Effector CD8-positive, alpha-beta T cell (primary cell): Measurements from ENCODE around the gene SLC46A2.

Experiments used
- DNase-seq: peaks from one replicate; lab custom pipeline; 2025; lab: John Stamatoyannopoulos, UW

The SLC46A2 gene

GRCh38 chr9:112858005-112858404, 32.7 kb downstream of the SLC46A2 start:
- no peak for DNase-seq

- DNase-seq: no peak
These were observed 33.8 kb downstream of the SLC46A2 start for GRCh38 chr9:112856843-112857242.

- DNase-seq: no peak
These were observed 34.5 kb downstream of the SLC46A2 start for GRCh38 chr9:112856200-112856599.

GRCh38 chr9:112854657-112855056, 36.0 kb downstream of the SLC46A2 start:
- DNase-seq: no peak

GRCh38 chr9:112853882-112854585, 36.6 kb downstream of the SLC46A2 start:
- no peak for DNase-seq

- no peak for DNase-seq
These were observed 37.8 kb downstream of the SLC46A2 start for GRCh38 chr9:112852741-112853504.

GRCh38 chr9:112850840-112851239, 39.8 kb downstream of the SLC46A2 start:
- no peak for DNase-seq

- DNase-seq: no peak
These were observed 41.2 kb downstream of the SLC46A2 start for GRCh38 chr9:112849363-112849922.

- DNase-seq: no peak
These were observed 42.1 kb downstream of the SLC46A2 start for GRCh38 chr9:112848316-112849151.

- DNase-seq: no peak
These were observed 43.9 kb downstream of the SLC46A2 start for GRCh38 chr9:112846528-112847488.

- peak; percentile 57 for DNase-seq
These were observed 45.7 kb downstream of the SLC46A2 start for GRCh38 chr9:112844771-112845542.

- DNase-seq: no peak
These were observed 48.1 kb downstream of the SLC46A2 start for GRCh38 chr9:112842555-112842954.

- DNase-seq: no peak
These were observed 49.4 kb downstream of the SLC46A2 start for GRCh38 chr9:112841261-112841660.

GRCh38 chr9:112839331-112839730, 51.3 kb downstream of the SLC46A2 start:
- DNase-seq: no peak

- DNase-seq: no peak
These were observed 52.3 kb downstream of the SLC46A2 start for GRCh38 chr9:112838342-112838741.

- no peak for DNase-seq
These were observed 54.3 kb downstream of the SLC46A2 start for GRCh38 chr9:112836394-112836793.

- no peak for DNase-seq
These were observed 57.6 kb downstream of the SLC46A2 start for GRCh38 chr9:112833081-112833480.

GRCh38 chr9:112831969-112832368, 58.7 kb downstream of the SLC46A2 start:
- DNase-seq: no peak

- DNase-seq: no peak
These were observed 59.3 kb downstream of the SLC46A2 start for GRCh38 chr9:112831281-112831851.
